GM12872 (cell line): Measurements from ENCODE around the gene TAF4.

Source experiments
- TF ChIP-seq, protein P1 (sequence below): IDR thresholded peaks from 3 replicates; pipeline ENCODE4 v1.5.1; 2011; ENCODE audit warnings: low read depth, mild to moderate bottlenecking, low read length, moderate library complexity; ENCODE audit not compliant: insufficient read depth

Gene TAF4

DNA sequence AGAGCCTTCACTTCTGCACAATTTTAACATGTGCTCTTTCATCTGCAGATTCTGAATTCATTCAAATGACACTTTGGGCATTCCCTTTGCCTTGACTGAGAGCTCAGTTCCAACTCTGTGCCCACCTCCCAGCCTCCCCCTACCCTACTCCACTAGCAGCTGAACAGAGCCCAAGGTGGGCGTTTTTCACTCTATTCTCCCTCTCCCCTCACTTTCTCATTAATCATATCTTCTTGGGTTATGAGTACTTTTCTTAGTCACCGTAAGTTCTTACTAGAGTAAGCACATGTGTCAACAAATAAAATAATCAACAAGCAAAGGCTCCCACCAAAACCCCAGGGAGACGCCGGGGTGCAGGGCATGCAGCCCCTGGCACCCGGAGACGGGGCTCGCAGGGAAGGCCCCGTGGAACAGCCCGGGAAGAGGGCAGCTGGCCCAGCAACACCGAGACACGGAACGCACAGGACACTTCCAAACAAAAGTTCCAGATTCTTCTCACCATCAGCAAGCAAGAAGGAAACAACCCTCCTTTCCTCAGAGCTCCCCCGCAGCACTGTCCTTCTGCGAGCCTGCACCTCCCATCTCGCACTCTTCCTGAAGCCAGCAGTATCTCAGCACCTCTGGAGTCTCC, 34.1 kb downstream of the TAF4 start:
- TF ChIP-seq, protein P1, sequence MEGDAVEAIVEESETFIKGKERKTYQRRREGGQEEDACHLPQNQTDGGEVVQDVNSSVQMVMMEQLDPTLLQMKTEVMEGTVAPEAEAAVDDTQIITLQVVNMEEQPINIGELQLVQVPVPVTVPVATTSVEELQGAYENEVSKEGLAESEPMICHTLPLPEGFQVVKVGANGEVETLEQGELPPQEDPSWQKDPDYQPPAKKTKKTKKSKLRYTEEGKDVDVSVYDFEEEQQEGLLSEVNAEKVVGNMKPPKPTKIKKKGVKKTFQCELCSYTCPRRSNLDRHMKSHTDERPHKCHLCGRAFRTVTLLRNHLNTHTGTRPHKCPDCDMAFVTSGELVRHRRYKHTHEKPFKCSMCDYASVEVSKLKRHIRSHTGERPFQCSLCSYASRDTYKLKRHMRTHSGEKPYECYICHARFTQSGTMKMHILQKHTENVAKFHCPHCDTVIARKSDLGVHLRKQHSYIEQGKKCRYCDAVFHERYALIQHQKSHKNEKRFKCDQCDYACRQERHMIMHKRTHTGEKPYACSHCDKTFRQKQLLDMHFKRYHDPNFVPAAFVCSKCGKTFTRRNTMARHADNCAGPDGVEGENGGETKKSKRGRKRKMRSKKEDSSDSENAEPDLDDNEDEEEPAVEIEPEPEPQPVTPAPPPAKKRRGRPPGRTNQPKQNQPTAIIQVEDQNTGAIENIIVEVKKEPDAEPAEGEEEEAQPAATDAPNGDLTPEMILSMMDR: no peak

DNA sequence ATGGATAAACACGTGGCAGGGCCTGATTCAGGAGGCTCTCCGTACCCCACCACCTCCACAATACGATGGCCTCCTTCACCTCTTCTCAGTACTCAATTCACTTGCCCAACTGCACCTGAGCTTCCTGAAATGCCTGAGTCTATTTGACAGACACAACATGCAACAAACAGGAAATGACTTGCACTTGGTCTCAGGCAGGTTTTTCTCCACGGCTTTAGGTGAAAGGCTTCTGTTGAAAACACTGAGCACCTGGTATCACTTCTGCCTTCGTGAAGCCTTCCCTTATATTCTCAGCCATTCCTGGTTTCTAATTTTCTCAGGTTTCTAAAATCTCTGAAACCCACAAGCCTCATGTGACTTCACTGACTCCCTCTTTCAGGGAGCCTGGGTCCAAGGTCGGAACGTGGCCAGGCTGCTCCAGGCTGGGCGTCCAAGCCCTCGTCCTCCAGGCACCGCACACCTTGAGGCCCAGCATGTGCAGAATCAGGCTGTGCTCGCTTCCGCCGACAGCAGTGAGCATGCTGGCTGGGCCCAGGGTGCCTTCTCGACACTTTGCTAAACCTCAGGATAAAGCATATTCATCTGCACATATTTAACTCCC, 34.7 kb downstream of the TAF4 start:
- TF ChIP-seq, protein P1: no peak

DNA sequence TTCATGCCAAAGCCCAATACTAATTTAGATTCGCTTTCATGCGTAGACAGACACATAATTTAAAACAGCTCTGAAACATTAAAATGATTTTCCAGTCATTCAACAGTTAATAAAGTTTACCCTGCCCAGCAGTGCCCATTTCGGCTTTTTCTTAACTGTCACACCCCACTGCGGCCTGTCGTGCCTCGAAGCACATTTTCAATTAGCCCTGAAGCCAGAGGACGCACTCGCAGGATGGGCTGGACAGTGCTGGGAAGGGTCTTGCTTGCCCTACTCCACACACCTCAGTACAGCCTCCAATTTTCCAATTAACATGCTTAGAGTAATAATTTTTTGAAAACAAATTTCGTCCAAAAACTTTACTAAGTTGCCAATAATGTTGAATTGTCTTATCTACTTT, 35.3 kb downstream of the TAF4 start:
- TF ChIP-seq, protein P1: no peak

DNA sequence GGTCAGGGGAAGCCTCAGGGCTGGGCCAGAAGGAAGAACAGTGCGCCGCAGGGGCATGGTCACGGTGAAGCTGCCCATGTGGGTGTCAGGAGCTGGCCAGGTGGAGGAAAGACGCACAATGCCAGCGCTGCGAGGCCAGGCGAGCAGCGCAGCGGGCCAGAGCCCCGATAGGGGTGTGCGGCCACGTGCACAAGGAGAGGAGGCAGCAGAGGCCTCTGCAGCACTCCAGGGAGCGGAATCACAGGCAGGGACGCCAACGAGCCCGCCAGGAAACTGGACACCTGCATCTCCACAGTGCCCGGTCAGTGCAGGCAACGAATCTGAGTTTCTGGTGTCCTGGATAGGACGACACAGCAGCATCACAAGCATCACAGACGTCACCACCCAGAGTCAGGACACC, 35.7 kb downstream of the TAF4 start:
- TF ChIP-seq, protein P1: no peak

DNA sequence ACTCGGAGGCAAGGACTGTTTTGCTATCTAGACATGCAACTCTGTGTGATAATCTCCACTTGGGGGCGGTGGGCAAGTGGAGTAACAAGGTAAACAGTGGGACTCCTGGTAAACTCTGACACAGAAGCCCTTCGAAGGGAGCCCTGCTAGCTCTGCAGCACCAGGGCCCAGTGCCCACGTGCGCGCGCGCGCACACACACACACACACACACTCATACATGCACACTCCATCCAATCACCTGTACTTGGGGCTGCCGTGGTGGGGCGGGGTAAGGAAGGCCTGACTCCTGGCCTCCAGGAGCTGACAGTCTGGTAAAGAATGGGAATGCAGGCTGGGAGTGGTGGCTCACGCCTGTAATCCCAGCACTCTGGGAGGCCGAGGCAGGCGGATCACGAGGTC, 36.4 kb downstream of the TAF4 start:
- TF ChIP-seq, protein P1: no peak

DNA sequence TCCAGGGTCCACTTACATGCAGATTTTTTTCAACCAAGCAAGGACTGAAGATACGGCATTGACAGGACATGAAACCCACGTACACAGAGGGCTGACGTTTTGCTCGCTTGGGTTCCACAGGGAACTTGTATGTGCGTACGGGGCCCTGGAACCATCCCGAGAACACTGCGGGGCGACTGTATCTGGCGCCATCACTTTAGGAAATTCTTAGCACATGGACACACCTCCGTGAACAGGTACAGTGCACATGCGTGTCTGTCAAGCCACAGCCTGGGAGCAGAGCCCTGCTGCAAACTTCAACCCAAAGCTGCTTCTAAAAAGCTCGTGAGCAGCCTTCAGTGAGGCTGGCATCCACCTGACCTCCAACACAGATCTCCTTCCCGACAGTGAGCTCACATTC, 37.3 kb downstream of the TAF4 start:
- TF ChIP-seq, protein P1: no peak

DNA sequence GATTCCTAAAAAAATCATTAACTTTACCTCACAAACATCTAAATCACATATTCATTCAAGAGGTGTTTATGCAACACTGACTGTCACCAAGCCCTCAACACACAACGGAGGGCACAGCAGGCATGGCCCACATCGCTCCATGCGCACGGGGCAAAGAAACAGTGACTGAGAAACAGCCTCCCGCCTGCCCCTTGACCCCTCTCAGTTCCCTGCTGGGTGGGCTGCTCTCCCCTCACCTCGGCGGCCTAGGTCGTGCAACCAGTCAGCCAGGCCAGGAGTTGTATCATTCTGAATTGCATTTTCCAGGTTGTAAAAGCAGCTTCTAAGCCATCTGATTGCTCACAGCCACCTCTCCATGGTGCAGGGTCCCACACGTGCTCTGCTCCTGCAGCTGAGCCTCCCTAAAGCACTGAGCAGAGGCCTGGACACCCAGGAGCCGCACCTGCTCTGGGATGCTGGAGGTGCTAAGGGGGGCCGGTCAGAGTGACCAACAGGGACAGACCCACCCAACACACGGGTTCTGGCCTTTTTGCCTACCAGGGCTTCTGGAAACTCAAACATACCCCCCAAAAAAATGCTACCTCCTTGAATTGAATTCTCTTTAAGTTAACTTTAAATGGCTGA, 37.9 kb downstream of the TAF4 start:
- TF ChIP-seq, protein P1: no peak
